KOPT-K1 (cell line): ENCODE measurements around the gene ADGRA1.
"Not testable (repeated sequence)": the region's sequence is repeated elsewhere in the genome, so short reads cannot be mapped to it uniquely, and the experiment has no call there.

Experiments used
- H3K27ac ChIP-seq: fragments of 200-600 bp; sonication (generic); 2 replicates; pipeline ENCODE4 v1.5.1; 2016; ENCODE audit warnings: antibody characterized with exemption, mild to moderate bottlenecking, low read depth, low read length; ENCODE audit not compliant: poor library complexity, severe bottlenecking
- H3K36me3 ChIP-seq: fragments of 200-600 bp; sonication (generic); 2 replicates; pipeline ENCODE4 v1.5.1; 2017; ENCODE audit warnings: antibody characterized with exemption, mild to moderate bottlenecking, low read length, moderate library complexity; ENCODE audit not compliant: insufficient read depth
- H3K9me3 ChIP-seq: fragments of 200-600 bp; sonication (generic); 2 replicates; pipeline ENCODE4 v1.5.1; 2017; ENCODE audit warnings: antibody characterized with exemption, low read length, mild to moderate bottlenecking; ENCODE audit not compliant: insufficient read depth, poor library complexity, severe bottlenecking

ADGRA1 gene

DNA sequence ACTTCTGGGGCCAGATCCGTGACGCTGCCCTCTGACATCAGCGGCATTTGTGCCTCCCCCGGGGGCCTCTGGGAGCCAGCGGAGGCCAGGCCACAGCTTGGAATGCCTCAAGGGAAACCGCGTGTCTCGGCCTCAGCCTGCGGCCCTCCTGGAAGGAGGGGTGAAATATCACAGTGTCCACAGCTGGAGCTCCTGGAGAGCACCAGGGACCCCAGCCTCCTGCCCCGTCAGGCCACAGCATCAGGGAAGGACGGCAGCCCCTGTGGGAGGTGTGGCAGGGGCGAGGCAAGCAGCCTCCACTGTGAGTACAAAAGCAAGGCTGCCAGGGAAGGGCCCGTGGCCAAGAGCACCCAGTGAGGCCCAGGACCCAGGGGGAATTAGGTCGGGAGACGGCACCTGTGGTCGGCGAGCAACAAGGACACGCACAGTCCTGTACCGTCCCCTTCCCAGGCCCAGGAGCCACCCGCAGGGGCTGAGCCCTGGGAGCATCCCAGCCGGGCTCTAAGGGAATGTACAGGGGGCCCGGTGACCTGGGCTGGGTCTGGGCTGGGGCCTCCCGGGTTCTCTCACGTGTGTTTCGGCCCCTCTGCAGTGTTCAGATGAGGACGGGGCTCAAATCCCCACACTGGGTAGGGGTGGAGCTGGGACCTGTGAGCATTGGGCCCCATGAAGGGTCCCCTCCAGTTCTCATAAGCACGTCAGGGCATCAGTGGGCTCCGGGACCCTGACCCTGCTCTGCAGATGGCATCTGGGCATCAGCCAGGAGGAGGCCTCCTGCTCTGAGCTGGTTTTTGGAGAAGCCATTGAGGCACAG, 53.6 kb downstream of the ADGRA1 start:
- Histone ChIP-seq H3K36me3 (no peaks in the 10 kb centered on the region), H3K27ac (no peak overlapping the region), H3K9me3 (no peaks in the 10 kb centered on the region)

DNA sequence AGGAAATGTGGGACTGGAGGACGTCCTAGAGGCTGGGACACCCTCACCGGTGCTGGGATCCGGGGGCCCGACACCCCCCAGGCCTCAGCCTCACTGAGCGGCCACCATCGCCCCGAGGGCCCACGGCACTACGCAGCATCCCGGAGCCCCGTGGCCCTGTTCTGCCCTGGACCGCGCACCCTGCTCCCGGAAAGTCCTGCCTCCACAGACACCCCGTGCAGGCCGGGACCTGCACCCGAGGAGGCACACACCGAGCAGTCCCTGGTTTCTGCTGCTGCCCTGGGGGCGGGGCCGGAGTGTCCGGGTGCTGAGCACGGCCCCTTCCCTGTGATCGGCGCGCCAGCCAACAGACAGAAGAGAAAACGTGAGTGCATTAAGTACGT, 54.2 kb downstream of the ADGRA1 start:
- H3K27ac ChIP-seq = no peak overlapping the region

DNA sequence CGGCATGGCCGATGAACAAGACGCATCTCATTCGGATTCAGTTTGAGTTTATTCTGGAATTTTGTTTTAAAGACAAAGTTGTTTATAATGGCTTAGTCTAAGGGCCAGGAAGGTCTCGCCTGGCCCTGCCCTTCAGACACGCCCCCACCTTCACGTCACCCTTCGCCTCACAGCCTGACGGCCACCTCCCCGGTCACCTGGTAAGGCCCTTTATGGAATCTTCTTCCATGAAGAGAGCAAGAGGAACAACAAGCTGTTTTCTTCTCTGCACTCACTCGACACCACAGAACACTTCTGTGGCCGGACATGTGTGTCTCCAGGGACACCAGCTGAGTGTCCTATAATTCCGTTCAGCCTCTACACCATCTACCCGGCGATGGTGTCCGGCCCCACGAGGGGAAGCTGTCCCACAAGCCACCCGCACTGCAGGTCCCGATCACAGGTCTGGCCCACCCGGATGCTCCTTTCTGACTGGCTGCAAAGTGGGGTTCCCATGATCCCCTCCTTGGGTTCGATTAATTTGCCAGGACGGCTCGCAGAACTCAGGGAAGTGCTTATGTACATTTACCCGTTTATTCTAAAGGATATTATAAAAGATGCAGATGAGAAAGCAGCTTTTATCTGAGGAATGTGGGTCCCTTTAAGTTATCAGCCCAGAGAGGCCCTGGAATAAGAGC, 54.9 kb downstream of the ADGRA1 start:
- Histone ChIP-seq H3K27ac (no peak overlapping the region), H3K36me3 (no peaks in the 10 kb centered on the region), H3K9me3 (no peaks in the 10 kb centered on the region)

More for the DNA sequence above, 54.2 kb downstream of the ADGRA1 start:
- H3K9me3 ChIP-seq = no peaks in the 10 kb centered on the region
- H3K36me3 ChIP-seq = no peaks in the 10 kb centered on the region

DNA sequence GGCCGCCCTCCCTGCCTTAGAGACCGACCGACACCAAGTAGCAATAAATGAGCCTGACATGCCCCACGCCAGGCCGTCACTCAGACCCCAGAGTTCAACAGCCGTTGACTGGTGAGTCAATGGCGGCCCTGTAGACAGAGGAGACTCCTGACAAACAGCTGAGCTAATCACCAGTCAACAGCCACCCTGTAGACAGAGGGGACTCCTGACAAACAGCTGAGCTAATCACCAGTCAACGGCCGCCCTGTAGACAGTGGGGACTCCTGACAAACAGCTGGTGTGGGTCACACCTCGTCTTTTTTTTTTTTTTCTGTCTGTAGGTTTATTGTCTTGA, 55.4 kb downstream of the ADGRA1 start:
- Histone ChIP-seq H3K36me3 (no peaks in the 10 kb centered on the region), H3K27ac (no peak overlapping the region), H3K9me3 (no peaks in the 10 kb centered on the region)

DNA sequence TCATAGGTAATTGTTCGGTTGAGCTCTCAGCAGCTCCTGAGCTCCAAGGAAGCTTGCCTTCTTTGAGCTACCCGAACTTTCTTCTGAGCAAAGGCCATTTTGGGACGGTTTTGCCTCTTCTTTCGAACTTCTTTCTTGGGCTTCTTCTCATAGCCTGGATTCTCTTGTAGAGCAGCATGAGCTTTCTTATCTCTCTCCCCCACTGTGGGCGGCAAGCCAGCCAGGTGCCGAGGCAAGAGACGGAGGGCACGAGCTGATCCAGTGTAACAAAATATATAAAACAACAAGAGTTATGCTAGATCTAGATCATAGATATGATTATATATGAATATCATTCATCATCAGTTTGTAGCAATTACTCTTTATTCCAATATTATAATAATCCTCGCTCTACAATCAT, 55.8 kb downstream of the ADGRA1 start:
- no peaks in the 10 kb centered on the region for H3K36me3 ChIP-seq
- H3K9me3 ChIP-seq = no peaks in the 10 kb centered on the region
- H3K27ac ChIP-seq = no peak overlapping the region

DNA sequence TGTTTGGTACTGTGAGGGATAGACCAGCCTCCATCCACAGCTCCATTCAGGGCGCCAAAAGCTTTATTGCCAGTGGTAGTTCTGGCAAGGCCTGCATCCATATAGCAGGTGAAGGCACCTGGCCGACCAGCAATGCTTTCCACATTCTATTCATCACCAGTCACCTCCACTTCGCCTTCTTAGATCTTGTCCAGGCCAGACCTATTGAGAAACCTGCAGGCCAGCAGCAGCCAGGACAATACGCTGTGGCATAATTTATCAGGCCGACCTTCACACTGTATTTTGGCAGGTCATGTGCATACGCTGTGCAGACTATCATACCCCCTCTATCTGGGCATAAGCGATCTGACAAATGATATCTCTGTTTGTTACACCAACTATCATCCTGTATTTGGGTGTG, 57.0 kb downstream of the ADGRA1 start:
- no peaks in the 10 kb centered on the region for H3K9me3 ChIP-seq
- H3K27ac ChIP-seq = no peak overlapping the region
- no peaks in the 10 kb centered on the region for H3K36me3 ChIP-seq

DNA sequence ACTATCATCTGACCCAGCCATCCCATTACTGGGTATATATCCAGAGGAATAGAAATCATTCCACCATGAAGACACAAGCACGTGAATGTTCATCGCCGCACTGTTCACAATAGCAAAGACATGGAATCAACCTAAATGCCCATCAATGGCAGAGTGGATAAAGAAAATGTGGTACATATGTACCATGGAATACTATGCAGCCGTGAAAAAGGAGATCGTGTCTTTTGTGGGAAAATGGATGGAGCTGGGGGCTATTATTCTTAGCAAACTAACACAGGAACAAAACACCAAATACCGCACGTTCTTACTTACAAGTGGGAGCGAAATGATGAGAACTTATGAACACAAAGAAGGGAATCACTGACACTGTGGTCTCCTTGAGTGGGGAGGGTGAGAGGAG, 62.5 kb downstream of the ADGRA1 start:
- H3K9me3 ChIP-seq = no peaks in the 10 kb centered on the region
- no peaks in the 10 kb centered on the region for H3K36me3 ChIP-seq

DNA sequence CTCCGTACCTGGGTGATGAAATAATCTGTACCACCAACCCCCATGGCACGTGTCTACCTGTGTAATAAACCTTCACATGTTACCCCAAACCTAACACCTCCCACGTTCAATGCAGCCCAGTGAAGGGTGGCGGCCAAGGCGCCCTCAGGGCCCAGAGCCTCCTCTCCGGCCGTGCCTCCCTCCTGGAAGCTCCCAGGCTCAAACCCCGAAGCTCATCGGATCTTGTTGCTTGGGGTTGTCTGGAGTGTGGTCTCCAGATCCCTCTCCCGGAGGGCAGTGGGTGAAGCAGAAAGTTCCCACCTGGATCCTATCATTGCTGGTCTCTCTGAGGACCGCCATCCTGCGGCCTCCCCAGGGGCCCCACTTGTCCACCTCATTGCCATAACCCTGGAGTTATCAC, 62.9 kb downstream of the ADGRA1 start:
- no peak overlapping the region for H3K27ac ChIP-seq
- H3K9me3 ChIP-seq = no peaks in the 10 kb centered on the region
- H3K36me3 ChIP-seq = no peaks in the 10 kb centered on the region

More for the DNA sequence above, 62.5 kb downstream of the ADGRA1 start:
- H3K27ac ChIP-seq = no peak overlapping the region

DNA sequence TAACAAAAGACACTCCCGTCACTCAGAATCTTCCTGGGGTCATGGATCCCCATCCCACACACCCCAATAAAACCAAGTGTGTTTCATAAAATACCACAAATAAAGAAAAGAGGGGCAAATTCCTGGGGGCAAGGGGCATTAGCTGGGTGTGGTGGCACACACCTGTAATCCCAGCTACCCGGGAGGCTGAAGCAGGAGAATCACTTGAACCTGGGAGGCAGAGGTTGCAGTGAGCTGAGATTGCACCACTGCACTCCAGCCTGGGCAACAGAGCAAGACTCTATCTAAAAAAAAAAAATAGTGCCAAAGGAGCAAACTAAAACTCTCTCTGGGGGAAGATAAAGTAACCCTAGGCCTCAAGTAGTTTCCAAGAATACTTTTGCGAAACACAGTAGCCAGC, 63.3 kb downstream of the ADGRA1 start:
- not testable (repeated sequence) for H3K36me3 ChIP-seq, H3K9me3 ChIP-seq, H3K27ac ChIP-seq

DNA sequence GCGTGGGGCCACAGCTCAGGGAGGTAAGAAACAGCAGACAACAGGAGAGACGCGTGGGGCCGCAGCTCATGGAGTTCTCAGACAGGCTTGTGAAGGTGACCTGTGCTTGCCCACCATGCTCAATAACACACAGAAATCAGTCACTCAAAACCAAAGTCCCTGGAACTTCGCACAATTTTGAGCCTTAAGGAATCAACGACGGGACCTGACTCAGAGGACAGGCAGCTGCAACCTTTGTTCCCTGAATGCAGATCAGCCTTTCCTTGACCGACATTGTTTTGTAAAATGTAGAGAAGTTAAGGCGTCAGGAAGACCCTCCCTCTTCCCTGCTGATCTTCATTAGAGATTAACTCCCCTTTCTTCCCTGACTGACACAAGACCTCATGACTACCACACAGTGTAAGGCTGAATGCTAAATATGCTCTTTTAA, 63.8 kb downstream of the ADGRA1 start:
- Histone ChIP-seq H3K36me3 (no peaks in the 10 kb centered on the region), H3K9me3 (no peaks in the 10 kb centered on the region), H3K27ac (no peak overlapping the region)

DNA sequence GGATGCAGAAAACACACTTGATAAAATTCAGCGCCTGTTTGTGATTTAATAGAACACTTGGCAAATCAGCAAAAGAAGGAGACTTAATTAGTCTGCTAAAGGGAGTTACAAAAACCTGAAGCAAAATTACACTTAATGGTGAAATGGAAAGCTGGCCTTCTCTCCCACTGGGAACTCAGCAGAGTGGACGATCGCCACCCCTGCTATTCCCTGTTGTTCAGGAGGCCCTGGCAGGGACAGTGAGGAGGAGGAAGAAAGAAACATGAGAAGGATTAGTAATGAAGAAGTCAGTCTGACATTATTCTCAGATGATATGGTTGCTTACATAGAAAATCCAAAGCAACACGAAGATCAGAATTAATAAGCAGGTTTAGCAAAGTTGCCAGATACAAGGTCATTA, 66.7 kb downstream of the ADGRA1 start:
- Histone ChIP-seq H3K36me3 (no peaks in the 10 kb centered on the region), H3K9me3 (no peaks in the 10 kb centered on the region), H3K27ac (no peak overlapping the region)

DNA sequence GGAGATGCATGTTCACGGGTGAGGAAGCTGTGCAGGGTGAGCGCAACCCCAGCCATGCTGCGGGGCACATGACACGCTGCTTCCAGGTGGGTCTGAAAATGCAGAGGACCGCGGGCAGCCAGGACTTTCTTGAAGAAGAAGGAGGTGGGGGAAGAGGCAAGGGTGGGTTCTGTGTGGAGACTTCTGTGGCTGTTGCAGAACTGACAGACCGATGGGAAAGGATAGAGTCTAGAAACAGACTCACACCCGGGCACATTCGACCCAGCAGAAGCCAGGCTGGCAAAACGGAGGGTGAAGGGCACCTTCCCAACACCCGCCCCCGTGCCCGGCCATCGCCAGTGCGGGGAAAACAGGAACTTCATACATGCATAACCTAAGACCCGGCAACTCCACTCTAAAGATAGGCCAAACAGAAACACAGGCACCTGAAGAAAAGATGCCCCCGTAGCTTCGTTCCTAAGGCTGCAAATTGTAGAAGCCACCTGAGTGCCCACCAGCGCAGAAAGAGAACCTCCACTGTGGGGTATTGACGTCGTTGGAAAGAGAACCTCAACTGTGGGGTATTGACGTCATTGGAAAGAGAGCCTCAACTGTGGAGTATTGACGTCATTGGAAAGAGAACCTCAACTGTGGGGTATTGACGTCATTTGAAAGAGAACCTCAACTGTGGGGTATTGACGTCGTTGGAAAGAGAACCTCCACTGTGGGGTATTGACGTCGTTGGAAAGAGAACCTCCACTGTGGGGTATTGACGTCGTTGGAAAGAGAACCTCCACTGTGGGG, 67.5 kb downstream of the ADGRA1 start:
- H3K27ac ChIP-seq = no peak overlapping the region
- H3K36me3 ChIP-seq = no peaks in the 10 kb centered on the region
- H3K9me3 ChIP-seq = no peaks in the 10 kb centered on the region

DNA sequence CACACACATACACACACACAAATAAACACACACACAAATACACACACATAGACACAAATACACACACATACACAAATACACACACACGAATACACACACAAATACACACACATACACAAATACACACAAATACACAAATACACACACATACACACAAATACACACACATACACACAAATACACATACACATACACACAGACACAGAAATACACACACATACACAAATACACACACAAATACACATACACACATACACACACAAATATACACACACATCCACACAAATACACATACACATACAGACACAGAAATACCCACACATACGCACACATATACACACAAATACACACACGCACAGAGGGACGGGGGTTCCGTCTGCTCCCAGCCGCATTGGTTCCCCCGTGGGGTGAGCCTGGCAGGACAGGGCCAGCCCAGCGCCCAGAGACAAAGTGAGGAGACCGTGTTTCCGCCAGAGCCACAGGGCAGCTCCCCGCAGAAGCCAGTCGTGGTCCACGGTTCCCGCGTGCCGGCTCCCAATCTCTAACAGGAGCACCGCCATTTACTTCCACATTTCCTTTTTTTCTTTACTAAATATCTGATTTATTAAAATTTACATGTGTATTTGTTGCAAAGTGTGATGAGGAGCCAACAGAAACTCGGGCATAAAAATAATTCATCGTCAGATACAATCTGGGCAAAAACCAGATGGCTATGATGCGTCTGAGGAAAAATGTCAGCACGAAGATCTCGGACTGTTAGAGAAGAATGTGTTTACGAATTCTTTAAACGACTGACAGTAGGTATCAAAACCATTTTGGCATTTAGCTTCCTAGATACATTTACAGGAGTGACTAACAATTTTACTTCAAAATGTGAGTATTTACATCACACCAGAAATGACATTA, 69.2 kb downstream of the ADGRA1 start:
- Histone ChIP-seq H3K9me3 (no peaks in the 10 kb centered on the region), H3K27ac (no peak overlapping the region), H3K36me3 (no peaks in the 10 kb centered on the region)

DNA sequence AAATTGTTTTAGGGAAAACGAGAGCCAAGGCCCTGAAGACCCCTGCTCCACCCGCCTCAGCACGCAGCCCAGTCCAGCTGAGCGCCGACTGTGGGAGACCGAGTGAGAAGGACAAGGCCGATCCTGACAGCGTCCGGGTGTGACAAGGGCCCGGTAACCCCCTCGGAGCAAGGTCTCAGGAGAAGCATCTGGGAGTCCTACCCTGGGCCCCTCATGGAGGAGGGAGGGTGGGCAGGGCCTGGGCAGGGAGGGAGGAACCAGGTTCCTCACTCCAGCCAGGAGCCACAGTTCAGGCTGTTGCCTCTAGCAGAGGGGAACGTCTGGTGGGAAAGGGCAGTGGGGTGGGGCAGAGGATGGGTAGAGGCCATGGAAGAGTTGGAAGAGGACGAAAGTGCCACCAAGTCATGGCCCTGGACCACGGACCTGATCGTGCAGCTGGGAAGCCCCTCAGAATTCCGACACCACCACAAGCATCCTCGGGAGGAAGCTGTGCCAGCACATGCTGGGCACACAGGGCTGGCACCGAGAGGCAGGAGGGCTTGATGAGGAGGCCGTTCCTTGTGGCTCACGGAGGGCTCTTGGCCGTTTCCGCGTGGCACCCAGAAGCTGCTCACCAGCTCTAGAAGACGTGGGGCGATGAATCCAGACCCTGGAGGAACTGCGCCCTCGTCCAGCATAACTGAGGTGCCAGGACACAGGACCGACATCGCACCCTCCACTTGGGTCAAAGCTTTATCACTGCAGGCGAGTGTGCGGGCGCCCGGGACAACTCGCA, 70.1 kb downstream of the ADGRA1 start:
- H3K9me3 ChIP-seq = no peaks in the 10 kb centered on the region
- no peak overlapping the region for H3K27ac ChIP-seq
- H3K36me3 ChIP-seq = no peaks in the 10 kb centered on the region
